NK-92 treated with Interleukin-12 subunit alpha and Interleukin-12 subunit beta, amount 100 ng/mL, for 24 hours (cell line): Measurements from ENCODE around the gene RASSF1.
"Not testable (repeated sequence)": the region's sequence is repeated elsewhere in the genome, so short reads cannot be mapped to it uniquely, and the experiment has no call there.

Source experiments
- DNase-seq: peaks from one replicate; lab custom pipeline; 2025; lab: John Stamatoyannopoulos, UW

The RASSF1 gene

GRCh38 chr3:50284121-50284520, 56.5 kb downstream of the RASSF1 start:
- not testable (repeated sequence) for DNase-seq
